Measurements from ENCODE around the gene BABAM2. TPM values are rescaled to one million over a fixed set of nuclear protein-coding genes. Genes with fewer than 3 reads are reported as not detected.

The BABAM2 gene
- total and polyA plus RNA-seq, 2 experiments from 2014 or later, result 17.8 to 21.5 TPM

- H3K4me3 Mint-ChIP-seq, result no peak overlapping the region
- no peak overlapping the region for H3K27ac Mint-ChIP-seq
- Histone ChIP-seq H3K27me3 (ENCODE audit: insufficient read depth) (no peaks in the 10 kb centered on the region), H3K4me2 (no peak overlapping the region), H3K36me3 (ENCODE audit: insufficient read depth) (no peaks in the 10 kb centered on the region), H3F3A (replicated peaks; ENCODE audit: low read depth) (no peaks in the 10 kb centered on the region), H4K20me1 (replicated peaks; ENCODE audit: insufficient read depth) (no peaks in the 10 kb centered on the region), H3K4me3 (no peak overlapping the region), H2AFZ (no peak overlapping the region), H3K9me2 (ENCODE audit: insufficient read depth) (peaks cover 4% of the 10 kb centered on the region; the same call in 1 of the 2 replicates), H3K79me2 (replicated peaks; ENCODE audit: insufficient read depth) (no peaks in the 10 kb centered on the region), H3K27ac (ENCODE audit: low read depth) (no peak overlapping the region), H3K4me1 (ENCODE audit: insufficient read depth) (no peaks in the 10 kb centered on the region)
- no peak for DNase-seq (ENCODE audit: low spot score)
- peaks cover 3% of the 10 kb centered on the region; the same call in 1 of the 3 replicates for H3K9me3 Mint-ChIP-seq
- H3K27me3 Mint-ChIP-seq (ENCODE audit: insufficient read depth, low read depth, poor library complexity), result peaks cover 1% of the 10 kb centered on the region
- TF ChIP-seq REST (IDR thresholded peaks at IDR 0.05; ENCODE audit: unreplicated experiment) (no peak), CREB1 (CRISPR knock-in tag; IDR thresholded peaks at IDR 0.05; ENCODE audit: low read depth) (no peak), ZNF462 (CRISPR knock-in tag; IDR thresholded peaks at IDR 0.05) (no peak), EZH2phosphoT487 (IDR thresholded peaks at IDR 0.05; ENCODE audit: unreplicated experiment) (no peak)
- no peak for ATAC-seq
- no peaks in the 10 kb centered on the region for H3K36me3 Mint-ChIP-seq (ENCODE audit: low read depth)
- H3K4me1 Mint-ChIP-seq, result peaks cover 7% of the 10 kb centered on the region; the same call in 2 of the 3 replicates
Observed at GRCh38 chr2:28045676-28046351, 155.3 kb downstream of the BABAM2 start.
